Measurements from ENCODE around the gene PNMA8A.

PNMA8A gene

DNA sequence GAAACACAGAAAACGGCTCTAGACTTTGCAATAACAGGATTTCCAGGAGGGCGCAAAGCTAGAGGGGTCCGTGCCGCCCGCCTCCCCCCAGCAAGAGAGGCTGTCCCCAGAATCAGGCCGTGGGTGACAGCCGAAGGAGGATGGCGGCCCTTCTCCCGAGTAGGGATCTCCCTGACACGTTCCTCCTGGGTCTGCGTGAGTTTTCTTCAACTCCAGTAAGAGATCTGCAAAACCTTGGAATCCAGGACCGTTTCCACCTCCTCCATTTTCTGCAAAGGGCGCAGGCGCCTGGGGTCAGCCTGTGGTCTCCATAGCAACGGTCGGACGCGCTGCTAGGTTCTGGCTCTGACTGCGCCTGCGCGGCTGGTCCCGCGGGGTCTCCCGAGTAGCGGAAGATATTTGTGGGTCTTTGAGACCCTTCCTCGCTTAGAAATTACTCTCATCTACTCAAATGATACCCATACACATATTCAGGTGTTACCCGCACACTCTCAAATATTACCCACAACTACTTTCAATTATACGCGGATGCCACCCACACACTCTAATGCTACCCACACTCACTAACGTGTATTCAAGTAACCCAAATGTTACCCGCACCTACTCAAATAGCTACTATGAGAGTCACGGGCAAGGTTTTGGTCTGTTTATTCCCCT, 44.7 kb downstream of the PNMA8A start:
- DNase-seq: peak; percentile 74

DNA sequence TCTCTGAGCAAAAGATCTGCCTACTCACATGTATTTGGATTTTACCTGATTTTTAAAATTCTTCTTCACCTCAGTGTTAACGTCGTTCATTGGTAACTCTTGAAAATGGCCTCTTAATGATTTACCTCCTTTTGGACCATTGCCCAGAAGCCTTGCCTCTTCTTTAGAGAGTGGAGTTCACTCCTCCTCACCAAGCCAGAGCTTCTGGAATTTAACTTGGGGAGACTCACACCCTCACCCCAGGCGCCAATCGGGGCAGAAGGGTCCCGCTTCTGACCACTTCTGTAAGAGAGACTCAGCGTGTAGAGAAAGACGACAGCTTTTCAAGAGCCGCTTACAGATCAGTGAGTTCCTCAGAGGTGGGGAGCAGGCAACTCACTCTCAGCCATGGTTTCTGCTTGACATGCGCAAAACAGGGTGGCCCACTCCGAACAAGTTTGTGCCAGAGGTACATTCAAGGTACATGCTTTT, 45.3 kb downstream of the PNMA8A start:
- no peak for DNase-seq

DNA sequence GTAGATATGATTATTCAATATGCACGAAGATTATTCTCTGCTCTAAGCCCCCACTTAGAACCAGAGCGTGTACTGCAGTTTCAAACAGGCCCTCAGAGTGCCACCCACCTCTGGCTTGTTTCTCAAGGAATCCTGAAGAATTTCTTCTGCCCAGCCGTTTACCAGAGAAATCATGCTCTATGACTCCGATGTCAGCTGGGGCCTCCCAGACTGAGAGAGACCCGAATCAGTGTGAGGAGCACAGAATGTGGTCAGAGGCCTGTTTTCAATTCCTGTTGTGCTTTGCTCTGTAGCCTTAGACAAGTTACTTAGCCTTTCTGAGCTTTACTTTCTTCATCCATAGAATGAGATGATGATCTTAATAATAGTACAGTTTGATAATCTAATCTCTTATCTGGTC, 48.2 kb downstream of the PNMA8A start:
- DNase-seq: no peak

DNA sequence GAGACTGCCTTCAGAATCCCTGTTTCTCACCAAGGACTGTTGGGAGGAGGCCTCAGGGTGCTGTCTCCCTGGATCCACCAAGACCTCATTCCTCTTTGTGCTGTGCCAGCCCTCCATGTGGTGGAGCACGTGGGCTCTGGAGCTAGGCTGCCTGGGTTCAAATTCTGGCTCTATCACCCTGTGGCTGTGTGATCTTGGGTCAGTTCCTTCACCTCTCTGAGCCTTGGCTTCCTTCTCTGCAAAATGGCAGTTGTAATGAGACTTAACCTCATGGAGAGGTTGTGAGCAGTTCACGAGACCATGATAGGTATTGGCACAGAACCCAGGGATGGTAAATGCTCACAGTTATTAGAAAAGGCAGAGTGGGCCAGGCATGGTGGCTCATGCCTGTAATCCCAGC, 49.0 kb downstream of the PNMA8A start:
- no peak for DNase-seq

DNA sequence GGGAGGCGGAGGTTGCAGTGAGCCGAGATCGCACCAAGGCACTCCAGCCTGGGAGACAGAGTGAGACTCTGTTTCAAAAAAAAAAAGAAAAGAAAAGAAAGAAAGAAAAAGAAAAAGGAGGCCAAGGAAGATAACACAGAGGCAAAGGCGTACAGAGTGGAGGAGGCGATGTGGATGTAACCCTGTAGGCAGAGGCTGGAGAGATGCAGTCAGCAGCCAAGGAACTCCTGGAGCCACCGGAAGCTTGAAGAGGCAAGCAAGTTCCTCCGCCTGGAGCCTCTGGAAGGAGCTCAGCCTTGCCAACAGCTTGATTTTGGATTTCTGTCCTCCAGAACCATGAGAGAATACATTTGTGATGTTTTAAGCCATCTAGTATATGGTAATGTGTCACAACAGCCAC, 51.3 kb downstream of the PNMA8A start:
- no peak for DNase-seq

All from NCI-H510A (cell line).